ENCODE data around the gene PHF12. TPM values are rescaled to one million over a fixed set of nuclear protein-coding genes. Genes with fewer than 3 reads are reported as not detected.
"Not testable (repeated sequence)": the region's sequence is repeated elsewhere in the genome, so short reads cannot be mapped to it uniquely, and the experiment has no call there.

Gene PHF12
- total RNA-seq, 1 experiment from 2014 or later = 21.1 TPM

- no peak for DNase-seq (ENCODE audit: low read depth)
These were observed 66.0 kb downstream of the PHF12 start for GRCh38 chr17:28885363-28885762.

GRCh38 chr17:28883967-28884702, 67.2 kb downstream of the PHF12 start:
- no peak for DNase-seq (ENCODE audit: low read depth)

GRCh38 chr17:28882154-28882895, 69.0 kb downstream of the PHF12 start:
- DNase-seq (ENCODE audit: low read depth) = no peak

- DNase-seq (ENCODE audit: low read depth) = no peak
These were observed 69.7 kb downstream of the PHF12 start for GRCh38 chr17:28881533-28882056.

GRCh38 chr17:28880572-28880945, 70.8 kb downstream of the PHF12 start:
- no peak for DNase-seq (ENCODE audit: low read depth)

GRCh38 chr17:28879886-28880571, 71.3 kb downstream of the PHF12 start:
- DNase-seq (ENCODE audit: low read depth) = no peak

GRCh38 chr17:28878981-28879380, 72.3 kb downstream of the PHF12 start:
- DNase-seq (ENCODE audit: low read depth) = no peak

- DNase-seq (ENCODE audit: low read depth) = peak; percentile 34
These were observed 73.0 kb downstream of the PHF12 start for GRCh38 chr17:28878158-28878910.

GRCh38 chr17:28877150-28877711, 74.1 kb downstream of the PHF12 start:
- DNase-seq (ENCODE audit: low read depth) = not testable (repeated sequence)

- DNase-seq (ENCODE audit: low read depth) = no peak
These were observed 75.3 kb downstream of the PHF12 start for GRCh38 chr17:28875848-28876550.

- DNase-seq (ENCODE audit: low read depth) = no peak
These were observed 76.6 kb downstream of the PHF12 start for GRCh38 chr17:28874750-28875149.

- no peak for DNase-seq (ENCODE audit: low read depth)
These were observed 77.5 kb downstream of the PHF12 start for GRCh38 chr17:28873839-28874238.

- DNase-seq (ENCODE audit: low read depth) = no peak
These were observed 80.2 kb downstream of the PHF12 start for GRCh38 chr17:28871056-28871579.

GRCh38 chr17:28867276-28867675, 84.0 kb downstream of the PHF12 start:
- no peak for DNase-seq (ENCODE audit: low read depth)

- DNase-seq (ENCODE audit: low read depth) = peak; percentile 69
These were observed 85.2 kb downstream of the PHF12 start for GRCh38 chr17:28865946-28866752.

GRCh38 chr17:28864991-28865849, 86.1 kb downstream of the PHF12 start:
- no peak for DNase-seq (ENCODE audit: low read depth)

- no peak for DNase-seq (ENCODE audit: low read depth)
These were observed 87.4 kb downstream of the PHF12 start for GRCh38 chr17:28863953-28864352.

- no peak for DNase-seq (ENCODE audit: low read depth)
These were observed 88.8 kb downstream of the PHF12 start for GRCh38 chr17:28862561-28862960.

Measured in HT1080 (cell line).